HepG2 (cell line): Measurements from ENCODE around the gene NTM.

Source experiments
- ETV5 ChIP-seq: IDR thresholded peaks from 2 replicates; pipeline ENCODE4 v1.6.1; 2018; ENCODE audit warnings: missing biosample characterization, missing genetic modification reagents, inconsistent platforms, borderline replicate concordance
- FOXA1 ChIP-seq, 2 experiments: fragments of 450-650 bp in 1 of 2; sonication (generic) in 1 of 2; formaldehyde crosslinking in 1 of 2; IDR thresholded peaks; 2 replicates each; pipeline versions ENCODE4 v1.4.0 to v1.6.1; 2016 to 2020; ENCODE audit warnings: missing genetic modification reagents in 1 of 2
- FOXA3 ChIP-seq: IDR thresholded peaks from 2 replicates; pipeline ENCODE4 v1.6.1; 2016; ENCODE audit warnings: missing genetic modification reagents, missing compliant biosample characterization
- NFE2L1 ChIP-seq: sonication (generic); formaldehyde crosslinking; IDR thresholded peaks from 2 replicates; pipeline ENCODE4 v1.4.0; 2020; ENCODE audit warnings: missing genetic modification reagents, mild to moderate bottlenecking, borderline replicate concordance
- PBX3 ChIP-seq: sonication (generic); formaldehyde crosslinking; IDR thresholded peaks from 2 replicates; pipeline ENCODE4 v1.8.1; 2023; ENCODE audit warnings: missing genetic modification reagents, inconsistent platforms, borderline replicate concordance
- TARDBP ChIP-seq: sonication (generic); formaldehyde crosslinking; IDR thresholded peaks from 2 replicates; pipeline ENCODE4 v1.8.0; 2022; ENCODE audit warnings: mild to moderate bottlenecking, missing genetic modification reagents
- TOPORS ChIP-seq: sonication (generic); formaldehyde crosslinking; IDR thresholded peaks from 2 replicates; pipeline ENCODE4 v1.8.0; 2023; ENCODE audit warnings: mild to moderate bottlenecking, missing genetic modification reagents
- ZNF687 ChIP-seq: sonication (generic); formaldehyde crosslinking; IDR thresholded peaks from 2 replicates; pipeline ENCODE4 v1.5.1; 2020; ENCODE audit warnings: mild to moderate bottlenecking, missing genetic modification reagents, moderate library complexity
- TF ChIP-seq, protein P1 (sequence below): sonication (generic); formaldehyde crosslinking; IDR thresholded peaks from 2 replicates; pipeline ENCODE4 v1.5.0; 2020; ENCODE audit warnings: mild to moderate bottlenecking, missing genetic modification reagents, moderate library complexity

DNA sequence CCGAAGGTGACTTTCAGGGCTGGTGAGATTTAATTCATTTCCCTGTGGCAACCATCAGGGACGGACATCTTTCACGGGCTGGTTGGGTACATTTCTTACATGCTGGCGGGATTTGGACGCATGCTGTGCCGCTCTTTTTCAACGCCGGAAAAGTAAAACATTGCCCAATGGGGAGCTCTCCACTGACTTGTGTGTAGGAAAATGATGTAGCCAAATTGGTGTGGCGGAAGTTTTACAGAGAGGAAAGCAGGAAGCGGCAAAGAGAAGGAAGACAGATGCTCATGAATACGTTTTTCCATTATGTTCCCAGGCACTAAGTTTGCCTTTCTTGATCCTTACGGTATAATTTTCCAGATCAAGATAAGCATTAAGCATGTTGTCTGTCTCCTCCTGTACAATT is 375.8 kb downstream of the NTM start:
- TF ChIP-seq ZNF687 (CRISPR knock-in tag) (no peak), PBX3 (CRISPR knock-in tag) (no peak), NFE2L1 (CRISPR knock-in tag) (no peak), TOPORS (CRISPR knock-in tag) (no peak), FOXA3 (CRISPR knock-in tag) (no peak), FOXA1 (IDR thresholded peaks at IDR 0.05) (no peak), FOXA1 (CRISPR knock-in tag; IDR thresholded peaks at IDR 0.05) (no peak), TARDBP (CRISPR knock-in tag) (no peak), ETV5 (CRISPR knock-in tag) (no peak)
- TF ChIP-seq, protein P1, sequence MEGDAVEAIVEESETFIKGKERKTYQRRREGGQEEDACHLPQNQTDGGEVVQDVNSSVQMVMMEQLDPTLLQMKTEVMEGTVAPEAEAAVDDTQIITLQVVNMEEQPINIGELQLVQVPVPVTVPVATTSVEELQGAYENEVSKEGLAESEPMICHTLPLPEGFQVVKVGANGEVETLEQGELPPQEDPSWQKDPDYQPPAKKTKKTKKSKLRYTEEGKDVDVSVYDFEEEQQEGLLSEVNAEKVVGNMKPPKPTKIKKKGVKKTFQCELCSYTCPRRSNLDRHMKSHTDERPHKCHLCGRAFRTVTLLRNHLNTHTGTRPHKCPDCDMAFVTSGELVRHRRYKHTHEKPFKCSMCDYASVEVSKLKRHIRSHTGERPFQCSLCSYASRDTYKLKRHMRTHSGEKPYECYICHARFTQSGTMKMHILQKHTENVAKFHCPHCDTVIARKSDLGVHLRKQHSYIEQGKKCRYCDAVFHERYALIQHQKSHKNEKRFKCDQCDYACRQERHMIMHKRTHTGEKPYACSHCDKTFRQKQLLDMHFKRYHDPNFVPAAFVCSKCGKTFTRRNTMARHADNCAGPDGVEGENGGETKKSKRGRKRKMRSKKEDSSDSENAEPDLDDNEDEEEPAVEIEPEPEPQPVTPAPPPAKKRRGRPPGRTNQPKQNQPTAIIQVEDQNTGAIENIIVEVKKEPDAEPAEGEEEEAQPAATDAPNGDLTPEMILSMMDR (CRISPR knock-in tag) = no peak
